Measurements from ENCODE around the gene HEXIM1.

DNA sequence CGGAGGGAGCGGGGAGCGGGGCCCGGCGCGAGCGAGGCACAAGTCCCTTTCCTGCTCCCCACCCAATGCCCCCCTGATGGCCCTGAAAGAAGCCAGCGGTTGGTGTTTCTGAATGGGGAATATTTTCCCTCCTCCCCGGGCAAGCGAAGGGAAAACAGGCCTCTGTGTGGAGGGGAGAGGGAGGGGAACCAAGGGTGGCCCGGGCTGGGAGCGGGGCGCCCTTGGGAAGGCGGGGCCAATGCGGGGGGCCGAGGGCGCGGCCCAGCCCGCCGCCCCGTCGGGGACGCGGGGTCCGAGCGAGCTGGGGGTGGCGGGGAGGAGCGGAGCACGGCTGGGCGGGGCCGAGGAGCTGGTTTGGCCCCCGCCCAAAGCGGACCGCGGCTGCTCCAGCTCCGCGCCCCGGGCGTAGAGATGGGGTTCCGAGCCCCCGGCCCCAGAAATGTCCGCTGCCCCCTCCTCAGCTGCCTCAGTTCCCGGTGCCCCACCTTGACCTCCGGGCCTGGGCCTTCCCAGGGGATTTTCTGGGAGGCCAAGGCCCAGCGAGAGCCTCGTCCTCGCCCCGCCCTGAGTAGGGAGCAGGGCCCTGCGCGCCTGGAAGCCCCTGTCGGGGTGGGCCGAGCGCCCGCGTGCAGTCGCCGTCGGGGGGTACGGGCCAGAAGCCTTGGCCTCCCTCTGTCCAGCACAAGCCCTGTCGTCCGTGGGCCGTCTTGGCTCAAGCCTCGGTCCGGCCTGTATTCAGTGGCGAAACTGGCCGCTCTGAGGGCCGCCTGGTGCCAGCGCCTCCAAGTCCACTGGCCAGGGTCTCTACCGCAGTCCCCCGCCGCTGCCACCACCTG, 3.9 kb upstream of the HEXIM1 start:
- TF ChIP-seq, protein P1, sequence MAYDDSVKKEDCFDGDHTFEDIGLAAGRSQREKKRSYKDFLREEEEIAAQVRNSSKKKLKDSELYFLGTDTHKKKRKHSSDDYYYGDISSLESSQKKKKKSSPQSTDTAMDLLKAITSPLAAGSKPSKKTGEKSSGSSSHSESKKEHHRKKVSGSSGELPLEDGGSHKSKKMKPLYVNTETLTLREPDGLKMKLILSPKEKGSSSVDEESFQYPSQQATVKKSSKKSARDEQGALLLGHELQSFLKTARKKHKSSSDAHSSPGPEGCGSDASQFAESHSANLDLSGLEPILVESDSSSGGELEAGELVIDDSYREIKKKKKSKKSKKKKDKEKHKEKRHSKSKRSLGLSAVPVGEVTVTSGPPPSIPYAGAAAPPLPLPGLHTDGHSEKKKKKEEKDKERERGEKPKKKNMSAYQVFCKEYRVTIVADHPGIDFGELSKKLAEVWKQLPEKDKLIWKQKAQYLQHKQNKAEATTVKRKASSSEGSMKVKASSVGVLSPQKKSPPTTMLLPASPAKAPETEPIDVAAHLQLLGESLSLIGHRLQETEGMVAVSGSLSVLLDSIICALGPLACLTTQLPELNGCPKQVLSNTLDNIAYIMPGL (CRISPR knock-in tag; IDR thresholded peaks at IDR 0.05) = no peak; the same call in 1 of the 2 replicates
- TF ChIP-seq ATF1 (CRISPR knock-in tag; IDR thresholded peaks at IDR 0.05) = no peak
- TF ChIP-seq ZNF232 (CRISPR knock-in tag; IDR thresholded peaks at IDR 0.05) = no peak
- peak; percentile 14; the same call in 1 of the 2 replicates for TF ChIP-seq SP1 (CRISPR knock-in tag; conservative IDR thresholded peaks at IDR 0.05)
